ENCODE results near the gene C16orf92. TPM values are rescaled to one million over a fixed set of nuclear protein-coding genes. Genes with fewer than 3 reads are reported as not detected.
A peak's percentile ranks its signal among the peaks of the same experiment; 100 is the strongest.

C16orf92 gene, protein sequence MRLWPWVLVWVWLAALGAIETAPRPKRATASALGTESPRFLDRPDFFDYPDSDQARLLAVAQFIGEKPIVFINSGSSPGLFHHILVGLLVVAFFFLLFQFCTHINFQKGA
- polyA plus RNA-seq = not detected in 2 replicates
- not detected in 2 replicates for polyA minus RNA-seq

DNA sequence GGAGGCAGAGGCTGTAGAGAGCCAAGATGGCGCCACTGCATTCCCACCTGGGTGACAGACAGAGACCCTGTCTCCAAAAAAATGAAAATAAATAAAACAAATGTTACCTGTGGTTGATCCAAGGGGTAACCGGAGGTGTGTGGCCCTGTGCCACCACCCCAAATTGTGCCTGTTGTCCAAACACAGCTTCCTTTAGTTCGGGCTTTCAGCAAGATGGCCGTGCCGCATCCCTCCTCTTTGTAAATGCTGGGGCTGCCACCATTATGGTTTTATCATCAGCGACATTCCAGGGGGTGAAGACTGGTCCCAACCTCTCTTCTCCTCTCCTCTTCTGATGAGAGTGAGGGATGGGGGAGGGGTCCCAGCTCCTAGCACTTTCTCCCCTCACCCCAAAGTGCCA lies at the start of gene C16orf92:
C16orf92 (plus strand) TSS at position 312 of the 400 bp plus-strand sequence. CDS start 143 bp downstream, outside the sequence.
- Histone ChIP-seq H3K4me2 (ENCODE audit: low read length) (no peak within 1 kb of the TSS), H3K4me3 (ENCODE audit: low read length) (no peak within 1 kb of the TSS), H3K27ac (ENCODE audit: low read length) (no peak within 1 kb of the TSS), H4K20me1 (ENCODE audit: insufficient read depth) (no peaks in the 10 kb centered on the region), H3K79me2 (replicated peaks; ENCODE audit: insufficient read depth, low read length) (no peaks in the 10 kb centered on the region), H3K27me3 (ENCODE audit: insufficient read depth, low read depth, low read length) (no peaks in the 10 kb centered on the region), H3F3A (ENCODE audit: insufficient read depth, low read length, poor library complexity, severe bottlenecking) (no peaks in the 10 kb centered on the region), H3K9ac (ENCODE audit: low read length) (no peak within 1 kb of the TSS), H2AFZ (ENCODE audit: low read depth, low read length) (no peak within 1 kb of the TSS), H3K36me3 (ENCODE audit: insufficient read depth, low read length) (no peaks in the 10 kb centered on the region), H3K9me3 (ENCODE audit: low read length) (no peaks in the 10 kb centered on the region), H3K9me2 (ENCODE audit: insufficient read depth, low read length) (no peaks in the 10 kb centered on the region)
- TF ChIP-seq RAD21 (conservative IDR thresholded peaks at IDR 0.05) = no peak
- no peak for TF ChIP-seq EP300 (conservative IDR thresholded peaks at IDR 0.05; ENCODE audit: poor library complexity, severe bottlenecking)
- TF ChIP-seq MXI1 (conservative IDR thresholded peaks at IDR 0.05; ENCODE audit: poor library complexity, severe bottlenecking) = no peak
- no peak for TF ChIP-seq TAF1 (IDR thresholded peaks at IDR 0.05; ENCODE audit: low read depth)

- Histone ChIP-seq H2AFZ (ENCODE audit: low read depth, low read length) (peak within 1 kb of the TSS; percentile 67), H3K4me2 (ENCODE audit: low read length) (peak within 1 kb of the TSS; percentile 92), H3K36me3 (ENCODE audit: insufficient read depth, low read length) (no peaks in the 10 kb centered on the region), H3K9me3 (ENCODE audit: low read length) (no peaks in the 10 kb centered on the region), H3K27ac (ENCODE audit: low read length) (peak within 1 kb of the TSS; percentile 97), H3K9ac (ENCODE audit: low read length) (peak within 1 kb of the TSS; percentile 98), H3K27me3 (ENCODE audit: insufficient read depth, low read depth, low read length) (no peaks in the 10 kb centered on the region), H3K9me2 (ENCODE audit: insufficient read depth, low read length) (no peaks in the 10 kb centered on the region), H3K4me3 (ENCODE audit: low read length) (peak within 1 kb of the TSS; percentile 99), H4K20me1 (ENCODE audit: insufficient read depth) (peaks cover 12% of the 10 kb centered on the region), H3F3A (ENCODE audit: insufficient read depth, low read length, poor library complexity, severe bottlenecking) (no peaks in the 10 kb centered on the region), H3K79me2 (replicated peaks; ENCODE audit: insufficient read depth, low read length) (peaks cover 41% of the 10 kb centered on the region)
- TF ChIP-seq POLR2AphosphoS5 (IDR thresholded peaks at IDR 0.05) = peak; percentile 98
- TF ChIP-seq EZH2 (IDR thresholded peaks at IDR 0.05; ENCODE audit: borderline replicate concordance, insufficient read depth, low read length, poor library complexity, severe bottlenecking) = no peak
- peak; percentile 83 for TF ChIP-seq TAF1 (IDR thresholded peaks at IDR 0.05; ENCODE audit: low read depth)
- TF ChIP-seq CTCF (IDR thresholded peaks at IDR 0.05; ENCODE audit: poor library complexity, severe bottlenecking) = no peak
- TF ChIP-seq, protein P1, sequence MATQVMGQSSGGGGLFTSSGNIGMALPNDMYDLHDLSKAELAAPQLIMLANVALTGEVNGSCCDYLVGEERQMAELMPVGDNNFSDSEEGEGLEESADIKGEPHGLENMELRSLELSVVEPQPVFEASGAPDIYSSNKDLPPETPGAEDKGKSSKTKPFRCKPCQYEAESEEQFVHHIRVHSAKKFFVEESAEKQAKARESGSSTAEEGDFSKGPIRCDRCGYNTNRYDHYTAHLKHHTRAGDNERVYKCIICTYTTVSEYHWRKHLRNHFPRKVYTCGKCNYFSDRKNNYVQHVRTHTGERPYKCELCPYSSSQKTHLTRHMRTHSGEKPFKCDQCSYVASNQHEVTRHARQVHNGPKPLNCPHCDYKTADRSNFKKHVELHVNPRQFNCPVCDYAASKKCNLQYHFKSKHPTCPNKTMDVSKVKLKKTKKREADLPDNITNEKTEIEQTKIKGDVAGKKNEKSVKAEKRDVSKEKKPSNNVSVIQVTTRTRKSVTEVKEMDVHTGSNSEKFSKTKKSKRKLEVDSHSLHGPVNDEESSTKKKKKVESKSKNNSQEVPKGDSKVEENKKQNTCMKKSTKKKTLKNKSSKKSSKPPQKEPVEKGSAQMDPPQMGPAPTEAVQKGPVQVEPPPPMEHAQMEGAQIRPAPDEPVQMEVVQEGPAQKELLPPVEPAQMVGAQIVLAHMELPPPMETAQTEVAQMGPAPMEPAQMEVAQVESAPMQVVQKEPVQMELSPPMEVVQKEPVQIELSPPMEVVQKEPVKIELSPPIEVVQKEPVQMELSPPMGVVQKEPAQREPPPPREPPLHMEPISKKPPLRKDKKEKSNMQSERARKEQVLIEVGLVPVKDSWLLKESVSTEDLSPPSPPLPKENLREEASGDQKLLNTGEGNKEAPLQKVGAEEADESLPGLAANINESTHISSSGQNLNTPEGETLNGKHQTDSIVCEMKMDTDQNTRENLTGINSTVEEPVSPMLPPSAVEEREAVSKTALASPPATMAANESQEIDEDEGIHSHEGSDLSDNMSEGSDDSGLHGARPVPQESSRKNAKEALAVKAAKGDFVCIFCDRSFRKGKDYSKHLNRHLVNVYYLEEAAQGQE (IDR thresholded peaks at IDR 0.05; ENCODE audit: borderline replicate concordance) = peak; percentile 15
- peak; percentile 41 for TF ChIP-seq SMC3 (conservative IDR thresholded peaks at IDR 0.05; ENCODE audit: poor library complexity)
- TF ChIP-seq RAD21 (conservative IDR thresholded peaks at IDR 0.05) = peak; percentile 26
- TF ChIP-seq EP300 (conservative IDR thresholded peaks at IDR 0.05; ENCODE audit: poor library complexity, severe bottlenecking) = peak; percentile 9
- peak; percentile 78 for TF ChIP-seq MXI1 (conservative IDR thresholded peaks at IDR 0.05; ENCODE audit: poor library complexity, severe bottlenecking)
Observed at GRCh38 chr16:29973384-29974246, 49.4 kb upstream of the C16orf92 start, which contains the start of gene TAOK2. Gene TAOK2 (plus strand): TSS chr16:29973868. CDS start chr16:29977773, 3,905 bp downstream.
